IMR-90 (cell line): ENCODE measurements around the gene TNRC18. TPM values are rescaled to one million over a fixed set of nuclear protein-coding genes. Genes with fewer than 3 reads are reported as not detected.

ENCODE experiments used
- ATAC-seq: fragments of 200-7000 bp; cut with Tn5 transposase; 2 replicates; pipeline ENCODE4 v1.9.1; 2020; ENCODE audit warnings: low read depth, mild to moderate bottlenecking, moderate library complexity
- BruUV-seq: library from RNA; stranded (reverse); fragments of 400-500 nt; replicated peaks from 2 replicates; lab custom pipeline; 2021; lab: Mats Ljungman, UMichigan
- CTCF ChIA-PET: fragments of 300-600 bp; formaldehyde crosslinking; extraction: SDS; loops from one replicate; lab custom pipeline; 2021; ENCODE audit warnings: antibody characterized with exemption; lab: Yijun Ruan, JAX
- POLR2A ChIA-PET: fragments of 300-600 bp; sonication (Branson Sonifier 250); formaldehyde crosslinking; loops from one replicate; lab custom pipeline; 2022; ENCODE audit warnings: antibody characterized with exemption; ENCODE audit not compliant: unreplicated experiment; lab: Charles Lee
- DNase-seq: peaks from one replicate; pipeline ENCODE4 v3.0.0; 2013
- H2AFZ ChIP-seq: replicated peaks from 2 replicates; pipeline ENCODE3; 2013; ENCODE audit warnings: low read length, mild to moderate bottlenecking; ENCODE audit not compliant: poor library complexity
- H2AK5ac ChIP-seq: 2 replicates; pipeline ENCODE4 v1.6.1; 2013; ENCODE audit warnings: low read depth, low read length, inconsistent platforms
- H2AK9ac ChIP-seq: replicated peaks from 2 replicates; pipeline ENCODE3; 2013; ENCODE audit warnings: mild to moderate bottlenecking, low read depth, low read length, moderate library complexity; ENCODE audit not compliant: poor library complexity
- H2BK120ac ChIP-seq: 2 replicates; pipeline ENCODE4 v1.6.1; 2013; ENCODE audit warnings: low read depth, low read length, inconsistent platforms
- H2BK15ac ChIP-seq: 3 replicates; pipeline ENCODE4 v1.6.1; 2013; ENCODE audit warnings: low read depth, low read length, inconsistent platforms
- H2BK20ac ChIP-seq: 2 replicates; pipeline ENCODE4 v1.6.1; 2013; ENCODE audit warnings: low read depth, mild to moderate bottlenecking, inconsistent platforms, low read length, moderate library complexity
- H2BK5ac ChIP-seq: 2 replicates; pipeline ENCODE4 v1.6.1; 2013; ENCODE audit warnings: mild to moderate bottlenecking, low read depth, low read length, inconsistent platforms; ENCODE audit not compliant: poor library complexity, severe bottlenecking
- H3K14ac ChIP-seq: replicated peaks from 2 replicates; pipeline ENCODE4 v1.6.1; 2013; ENCODE audit warnings: low read depth, low read length, inconsistent platforms
- H3K18ac ChIP-seq: 2 replicates; pipeline ENCODE4 v1.6.1; 2013; ENCODE audit warnings: low read depth, low read length, control low read depth
- H3K23ac ChIP-seq: 2 replicates; pipeline ENCODE4 v1.6.1; 2013; ENCODE audit warnings: low read depth, low read length, inconsistent platforms
- H3K27ac ChIP-seq: 2 replicates; pipeline ENCODE4 v1.5.1; 2013; ENCODE audit warnings: mild to moderate bottlenecking, control low read depth, low read length; ENCODE audit not compliant: insufficient read depth
- H3K27me3 ChIP-seq: 2 replicates; pipeline ENCODE4 v1.6.1; 2013; ENCODE audit warnings: low read length; ENCODE audit not compliant: control insufficient read depth, insufficient read depth
- H3K36me3 ChIP-seq: 2 replicates; pipeline ENCODE4 v1.6.1; 2013; ENCODE audit warnings: low read length, mixed read lengths; ENCODE audit not compliant: control insufficient read depth, insufficient read depth
- H3K4ac ChIP-seq: 2 replicates; pipeline ENCODE4 v1.6.1; 2013; ENCODE audit warnings: low read depth, low read length, inconsistent platforms
- H3K4me1 ChIP-seq: 2 replicates; pipeline ENCODE4 v1.6.1; 2013; ENCODE audit warnings: low read length, mixed read lengths; ENCODE audit not compliant: control insufficient read depth, insufficient read depth
- H3K4me2 ChIP-seq: 2 replicates; pipeline ENCODE4 v1.6.1; 2013; ENCODE audit warnings: low read depth, mild to moderate bottlenecking, control low read depth, low read length, moderate library complexity
- H3K4me3 ChIP-seq: 2 replicates; pipeline ENCODE4 v1.5.1; 2013; ENCODE audit warnings: low read depth, mild to moderate bottlenecking, control low read depth, low read length, moderate library complexity; ENCODE audit not compliant: insufficient read depth
- H3K56ac ChIP-seq: 2 replicates; pipeline ENCODE4 v1.6.1; 2013; ENCODE audit warnings: low read length, inconsistent platforms; ENCODE audit not compliant: insufficient read depth; ENCODE audit errors: extremely low read depth
- H3K79me1 ChIP-seq, 2 experiments: 2 replicates each; pipeline ENCODE4 v1.6.1; 2013; ENCODE audit warnings: low read length in 2 of 2, inconsistent platforms in 1 of 2, low read depth in 1 of 2
- H3K9ac ChIP-seq: 2 replicates; pipeline ENCODE4 v1.6.1; 2013; ENCODE audit warnings: low read depth, low read length, control low read depth
- H3K9me1 ChIP-seq: 2 replicates; pipeline ENCODE4 v1.6.1; 2013; ENCODE audit warnings: low read length, inconsistent platforms; ENCODE audit not compliant: insufficient read depth
- H3K9me3 ChIP-seq: 2 replicates; pipeline ENCODE4 v1.6.1; 2013; ENCODE audit warnings: low read length; ENCODE audit not compliant: control insufficient read depth, insufficient read depth
- H4K20me1 ChIP-seq: 2 replicates; pipeline ENCODE4 v1.6.1; 2013; ENCODE audit warnings: low read length, inconsistent platforms; ENCODE audit not compliant: insufficient read depth
- H4K5ac ChIP-seq: 2 replicates; pipeline ENCODE4 v1.6.1; 2013; ENCODE audit warnings: mild to moderate bottlenecking, low read depth, low read length, control low read depth
- H4K8ac ChIP-seq, 2 experiments: 2 replicates each; pipeline ENCODE4 v1.6.1; 2013; ENCODE audit warnings: low read depth in 2 of 2, low read length in 2 of 2, control low read depth in 1 of 2, inconsistent platforms in 1 of 2
- H4K91ac ChIP-seq: 2 replicates; pipeline ENCODE4 v1.6.1; 2013; ENCODE audit warnings: low read depth, low read length, inconsistent platforms; ENCODE audit not compliant: insufficient read depth
- BHLHE40 ChIP-seq: fragments of 150-350 bp; IDR thresholded peaks from 2 replicates; pipeline ENCODE4 v1.6.1; 2016; ENCODE audit warnings: mild to moderate bottlenecking, low read depth, low read length
- CEBPB ChIP-seq: IDR thresholded peaks from 2 replicates; pipeline ENCODE4 v1.6.1; 2012; ENCODE audit warnings: low read depth, low read length, improper control_type of control experiment
- CHD1 ChIP-seq: IDR thresholded peaks from 2 replicates; pipeline ENCODE4 v1.6.1; 2012; ENCODE audit warnings: low read depth, low read length, improper control_type of control experiment
- ELK1 ChIP-seq: fragments of 150-350 bp; IDR thresholded peaks from 2 replicates; pipeline ENCODE4 v1.6.1; 2016; ENCODE audit warnings: low read depth, mild to moderate bottlenecking, low read length, moderate library complexity, borderline replicate concordance
- MAZ ChIP-seq: IDR thresholded peaks from 2 replicates; pipeline ENCODE4 v1.6.1; 2012; ENCODE audit warnings: low read depth, mild to moderate bottlenecking, low read length, improper control_type of control experiment, moderate library complexity, borderline replicate concordance
- MXI1 ChIP-seq: IDR thresholded peaks from 2 replicates; pipeline ENCODE4 v1.6.1; 2012; ENCODE audit warnings: low read depth, mild to moderate bottlenecking, low read length, moderate library complexity, borderline replicate concordance
- NFE2L2 ChIP-seq: fragments of 150-350 bp; IDR thresholded peaks from 2 replicates; pipeline ENCODE4 v1.6.1; 2016; ENCODE audit warnings: low read depth, mild to moderate bottlenecking, low read length
- POLR2A ChIP-seq: IDR thresholded peaks from 2 replicates; pipeline ENCODE4 v1.6.1; 2012; ENCODE audit warnings: mild to moderate bottlenecking, low read depth, low read length
- RAD21 ChIP-seq: IDR thresholded peaks from 2 replicates; pipeline ENCODE4 v1.6.1; 2012; ENCODE audit warnings: low read length, improper control_type of control experiment
- RCOR1 ChIP-seq: IDR thresholded peaks from 2 replicates; pipeline ENCODE4 v1.6.1; 2012; ENCODE audit warnings: mild to moderate bottlenecking, low read length, improper control_type of control experiment; ENCODE audit not compliant: insufficient replicate concordance
- RFX5 ChIP-seq: IDR thresholded peaks from 2 replicates; pipeline ENCODE4 v1.8.0; 2012; ENCODE audit warnings: low read depth, mild to moderate bottlenecking, low read length, moderate library complexity
- SMC3 ChIP-seq: fragments of 150-350 bp; IDR thresholded peaks from 2 replicates; pipeline ENCODE4 v1.6.1; 2016; ENCODE audit warnings: low read depth, mild to moderate bottlenecking, antibody characterized with exemption, low read length, moderate library complexity
- USF2 ChIP-seq: fragments of 150-350 bp; IDR thresholded peaks from 2 replicates; pipeline ENCODE4 v1.6.1; 2017; ENCODE audit warnings: mild to moderate bottlenecking, antibody characterized with exemption, low read length, low read depth
- WGBS, 2 experiments: methylation state at CpG; one replicate each; pipeline versions ENCODE4 v1.1.5 to v1.1.7; 2013; ENCODE audit warnings: missing lambda C conversion rate in 2 of 2; ENCODE audit not compliant: insufficient read length in 1 of 2; ENCODE audit errors: extremely low coverage in 2 of 2; 5-methylcytosine and 5-hydroxymethylcytosine counted together
- dilution Hi-C: fragments of 300-500 bp; cut with HindIII; formaldehyde crosslinking; loops from one replicate; pipeline ENCODE4 v1.14.3; 2018; ENCODE audit warnings: low sequenced_read_pairs; ENCODE audit not compliant: unreplicated experiment
- in situ Hi-C: fragments of 300-500 bp; cut with MboI; formaldehyde crosslinking; loops from 3 replicates; pipeline ENCODE4 v1.14.3; 2019; ENCODE audit warnings: low sequenced_read_pairs, inconsistent platforms, mixed read lengths
- intact Hi-C: fragments of 100-400 bp; cut with micrococcal nuclease; formaldehyde crosslinking; loops from 2 replicates; pipeline ENCODE4 v1.10.0; 2022
- polyA plus RNA-seq, 3 experiments: library from polyadenylated mRNA; depleted of rRNA; stranded (reverse); fragments of >200 nt; gene quantifications; 2 replicates each; pipeline ENCODE4 v1.2.3, GENCODE V29; 2012; ENCODE audit warnings: low replicate concordance in 1 of 3
- total RNA-seq: library from RNA; depleted of rRNA; stranded (reverse); fragments of >200 nt; gene quantifications from 2 replicates; pipeline ENCODE4 v1.2.3, GENCODE V29; 2012

Gene TNRC18
- total and polyA plus RNA-seq, 2 of the 4 experiments (the other 2 are of a cell fraction) = 4.7 to 29.6 TPM

GRCh38 chr7:5315761-5316160, 107.9 kb downstream of the TNRC18 start:
- H3K18ac ChIP-seq = no peak overlapping the region
- H2AFZ ChIP-seq = no peak overlapping the region
- no peak overlapping the region for H3K14ac ChIP-seq
- peaks cover 3% of the 10 kb centered on the region for H3K9me1 ChIP-seq
- WGBS, 2 experiments = 99% methylated on average over 8 of the region's 14 CpGs; no CpG with 5 or more reads in 1 of the 2 experiments
- no peak overlapping the region for H4K91ac ChIP-seq
- H2BK120ac ChIP-seq = no peak overlapping the region
- no peak overlapping the region for H4K5ac ChIP-seq
- no peak overlapping the region for H3K27ac ChIP-seq
- no peak overlapping the region for H3K9ac ChIP-seq
- dilution Hi-C loops (no loop called here), in situ Hi-C loops (no loop called here), intact Hi-C loops (no loop called here)
- peaks cover 72% of the 10 kb centered on the region for H3K36me3 ChIP-seq
- no peaks in the 10 kb centered on the region for H3K4me1 ChIP-seq
- H3K23ac ChIP-seq = no peak overlapping the region
- no peak overlapping the region for H2BK20ac ChIP-seq
- DNase-seq (no peak), ATAC-seq (no peak)
- no peak overlapping the region for H3K4me2 ChIP-seq
- H4K20me1 ChIP-seq = peaks cover 3% of the 10 kb centered on the region; the same call in 1 of the 2 replicates
- no peak overlapping the region for H2AK9ac ChIP-seq
- H3K4ac ChIP-seq = no peak overlapping the region
- no peak overlapping the region for H4K8ac ChIP-seq
- peaks cover 10% of the 10 kb centered on the region for H3K9me3 ChIP-seq
- H2BK5ac ChIP-seq = no peak overlapping the region
- peaks cover 3 to 4% of the 10 kb centered on the region in 2 experiments; a peak in 3 of 4 replicates for H3K79me1 ChIP-seq
- no peak for TF ChIP-seq BHLHE40
- no peak for TF ChIP-seq RCOR1
- TF ChIP-seq MAZ = no peak
- no peak for TF ChIP-seq SMC3
- TF ChIP-seq RFX5 = no peak
- TF ChIP-seq MXI1 = no peak
- TF ChIP-seq CEBPB = no peak
- no peak for TF ChIP-seq ELK1
- no peak for TF ChIP-seq NFE2L2
- no peak for TF ChIP-seq CHD1
- no peak for TF ChIP-seq RAD21
- no peak for TF ChIP-seq USF2
- TF ChIP-seq POLR2A = no peak
- no peak overlapping the region for H3K4me3 ChIP-seq
- BruUV-seq = no TSS peak
- no peak overlapping the region for H3K56ac ChIP-seq
- H3K27me3 ChIP-seq = no peaks in the 10 kb centered on the region
- ChIA-PET CTCF (no interaction called here), POLR2A (no interaction called here)
- H2AK5ac ChIP-seq = no peak overlapping the region
- H2BK15ac ChIP-seq = no peak overlapping the region
